ENCODE data around the gene NR2F1-AS1.

DNA sequence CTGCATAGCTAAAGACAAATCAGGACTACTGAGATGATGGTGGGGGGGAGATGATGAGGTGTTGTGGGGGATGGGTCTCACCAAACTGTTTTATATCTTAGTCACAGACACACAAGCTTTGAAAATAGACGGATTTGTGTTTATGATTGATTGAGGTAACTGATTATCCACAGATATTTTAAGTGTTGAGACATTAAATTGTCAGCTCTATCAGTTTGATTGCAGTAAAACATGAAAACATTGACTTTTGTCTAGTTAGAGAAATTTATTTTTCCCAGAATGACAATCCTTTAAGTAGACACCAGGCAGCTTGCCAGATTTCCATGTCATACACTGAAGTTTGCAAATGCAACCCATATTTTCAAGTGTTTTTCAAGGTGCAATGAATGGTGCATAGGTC lies 149.8 kb downstream of the NR2F1-AS1 start:
- TF ChIP-seq, protein P1, sequence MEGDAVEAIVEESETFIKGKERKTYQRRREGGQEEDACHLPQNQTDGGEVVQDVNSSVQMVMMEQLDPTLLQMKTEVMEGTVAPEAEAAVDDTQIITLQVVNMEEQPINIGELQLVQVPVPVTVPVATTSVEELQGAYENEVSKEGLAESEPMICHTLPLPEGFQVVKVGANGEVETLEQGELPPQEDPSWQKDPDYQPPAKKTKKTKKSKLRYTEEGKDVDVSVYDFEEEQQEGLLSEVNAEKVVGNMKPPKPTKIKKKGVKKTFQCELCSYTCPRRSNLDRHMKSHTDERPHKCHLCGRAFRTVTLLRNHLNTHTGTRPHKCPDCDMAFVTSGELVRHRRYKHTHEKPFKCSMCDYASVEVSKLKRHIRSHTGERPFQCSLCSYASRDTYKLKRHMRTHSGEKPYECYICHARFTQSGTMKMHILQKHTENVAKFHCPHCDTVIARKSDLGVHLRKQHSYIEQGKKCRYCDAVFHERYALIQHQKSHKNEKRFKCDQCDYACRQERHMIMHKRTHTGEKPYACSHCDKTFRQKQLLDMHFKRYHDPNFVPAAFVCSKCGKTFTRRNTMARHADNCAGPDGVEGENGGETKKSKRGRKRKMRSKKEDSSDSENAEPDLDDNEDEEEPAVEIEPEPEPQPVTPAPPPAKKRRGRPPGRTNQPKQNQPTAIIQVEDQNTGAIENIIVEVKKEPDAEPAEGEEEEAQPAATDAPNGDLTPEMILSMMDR (IDR thresholded peaks at IDR 0.05) = no peak
- TF ChIP-seq POLR2A (IDR thresholded peaks at IDR 0.05) = no peak

All from prostate gland (tissue), 2 donors.